HG03520 (cell line): Measurements from ENCODE around the gene UBAP2L.

Experiments used
- ATAC-seq: cut with Tn5 transposase; IDR thresholded peaks from one replicate; pipeline ENCODE4 v1.9.1; 2021; ENCODE audit warnings: mild to moderate bottlenecking, moderate library complexity; ENCODE audit not compliant: unreplicated experiment

The UBAP2L gene, protein sequence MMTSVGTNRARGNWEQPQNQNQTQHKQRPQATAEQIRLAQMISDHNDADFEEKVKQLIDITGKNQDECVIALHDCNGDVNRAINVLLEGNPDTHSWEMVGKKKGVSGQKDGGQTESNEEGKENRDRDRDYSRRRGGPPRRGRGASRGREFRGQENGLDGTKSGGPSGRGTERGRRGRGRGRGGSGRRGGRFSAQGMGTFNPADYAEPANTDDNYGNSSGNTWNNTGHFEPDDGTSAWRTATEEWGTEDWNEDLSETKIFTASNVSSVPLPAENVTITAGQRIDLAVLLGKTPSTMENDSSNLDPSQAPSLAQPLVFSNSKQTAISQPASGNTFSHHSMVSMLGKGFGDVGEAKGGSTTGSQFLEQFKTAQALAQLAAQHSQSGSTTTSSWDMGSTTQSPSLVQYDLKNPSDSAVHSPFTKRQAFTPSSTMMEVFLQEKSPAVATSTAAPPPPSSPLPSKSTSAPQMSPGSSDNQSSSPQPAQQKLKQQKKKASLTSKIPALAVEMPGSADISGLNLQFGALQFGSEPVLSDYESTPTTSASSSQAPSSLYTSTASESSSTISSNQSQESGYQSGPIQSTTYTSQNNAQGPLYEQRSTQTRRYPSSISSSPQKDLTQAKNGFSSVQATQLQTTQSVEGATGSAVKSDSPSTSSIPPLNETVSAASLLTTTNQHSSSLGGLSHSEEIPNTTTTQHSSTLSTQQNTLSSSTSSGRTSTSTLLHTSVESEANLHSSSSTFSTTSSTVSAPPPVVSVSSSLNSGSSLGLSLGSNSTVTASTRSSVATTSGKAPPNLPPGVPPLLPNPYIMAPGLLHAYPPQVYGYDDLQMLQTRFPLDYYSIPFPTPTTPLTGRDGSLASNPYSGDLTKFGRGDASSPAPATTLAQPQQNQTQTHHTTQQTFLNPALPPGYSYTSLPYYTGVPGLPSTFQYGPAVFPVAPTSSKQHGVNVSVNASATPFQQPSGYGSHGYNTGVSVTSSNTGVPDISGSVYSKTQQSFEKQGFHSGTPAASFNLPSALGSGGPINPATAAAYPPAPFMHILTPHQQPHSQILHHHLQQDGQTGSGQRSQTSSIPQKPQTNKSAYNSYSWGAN

DNA sequence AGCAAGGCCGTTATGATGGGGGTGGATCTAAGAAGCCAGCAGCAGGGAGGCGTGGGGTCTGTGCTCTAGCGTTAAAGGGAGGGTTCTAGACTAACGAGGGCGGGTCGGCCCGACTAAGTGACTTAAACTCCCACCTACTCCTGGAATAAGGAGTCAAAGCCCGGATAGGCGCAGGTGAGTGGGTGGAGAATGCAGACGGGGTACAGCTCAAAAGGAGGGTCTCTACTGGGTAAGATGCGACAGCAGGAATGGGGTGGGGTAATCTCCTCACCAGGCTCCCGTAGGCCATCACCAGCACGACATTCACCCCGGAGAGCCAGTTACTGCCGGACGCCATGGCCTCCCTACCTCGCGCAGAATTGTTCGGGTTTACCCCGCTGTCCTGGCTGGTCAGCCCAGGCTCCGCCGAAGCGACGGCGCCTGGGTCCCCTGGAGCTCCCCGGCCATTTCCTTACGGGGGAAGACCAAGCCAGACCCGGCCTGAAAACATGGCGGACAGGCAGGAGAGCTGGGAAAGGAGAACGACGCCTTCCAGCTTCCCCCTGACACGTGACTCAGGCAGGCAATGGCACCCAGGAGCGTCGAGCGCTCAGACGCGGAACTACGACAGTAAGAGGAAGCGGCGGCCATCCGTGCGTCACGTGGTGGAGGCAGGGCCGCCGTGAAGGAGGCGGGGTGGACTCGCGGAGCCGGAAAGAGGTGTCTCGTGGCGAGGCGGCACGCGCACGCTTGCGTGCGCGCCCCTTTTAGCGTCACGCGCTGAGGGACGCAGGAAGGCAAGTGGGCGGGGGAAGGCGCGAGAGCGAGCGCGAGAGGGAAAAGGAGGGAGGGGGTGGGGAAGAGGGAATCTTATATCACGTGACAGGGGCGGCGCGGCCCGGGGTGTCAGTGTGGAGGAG lies at the start of gene UBAP2L:
UBAP2L (plus strand) TSS at position 885 of the 899 bp plus-strand sequence. CDS start 4,169 bp downstream, outside the sequence.
- peak; percentile 89 for ATAC-seq

DNA sequence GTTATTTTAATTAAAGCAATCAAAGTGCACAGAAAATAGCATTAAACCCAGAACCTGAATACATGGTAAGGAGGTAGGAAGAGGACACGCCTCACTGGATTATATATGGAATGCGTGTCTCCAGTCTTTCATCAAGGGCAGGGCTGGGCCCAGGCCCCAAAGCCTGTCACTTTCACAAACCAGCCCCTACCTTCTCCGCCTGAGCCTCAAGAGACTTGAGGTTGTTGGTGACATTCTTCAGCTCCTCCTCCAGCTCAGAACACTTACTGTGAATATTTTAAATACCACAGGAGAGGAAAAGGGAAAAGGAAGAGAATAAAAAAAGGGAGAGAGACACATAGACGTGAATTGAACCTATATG lies 49.6 kb upstream of the UBAP2L start:
- no peak for ATAC-seq

DNA sequence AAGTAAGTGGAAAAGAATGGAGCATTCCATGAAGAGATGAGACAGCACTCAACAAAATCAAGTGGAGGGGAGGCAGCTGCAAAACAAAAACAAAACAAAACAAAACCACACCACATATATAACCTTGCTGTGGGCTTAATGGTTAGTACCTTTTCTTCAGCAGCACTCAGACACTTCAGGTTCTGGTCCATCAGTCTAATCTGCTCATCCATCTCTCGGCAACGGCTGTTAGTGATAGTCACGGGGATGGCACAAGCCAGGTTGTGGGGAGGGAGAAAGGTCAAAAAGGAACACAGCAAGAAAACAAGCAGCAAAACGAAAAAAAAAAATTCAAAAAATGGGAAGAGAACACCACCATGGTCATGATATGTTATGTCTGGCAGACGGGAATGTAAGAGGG lies 48.9 kb upstream of the UBAP2L start:
- no peak for ATAC-seq

DNA sequence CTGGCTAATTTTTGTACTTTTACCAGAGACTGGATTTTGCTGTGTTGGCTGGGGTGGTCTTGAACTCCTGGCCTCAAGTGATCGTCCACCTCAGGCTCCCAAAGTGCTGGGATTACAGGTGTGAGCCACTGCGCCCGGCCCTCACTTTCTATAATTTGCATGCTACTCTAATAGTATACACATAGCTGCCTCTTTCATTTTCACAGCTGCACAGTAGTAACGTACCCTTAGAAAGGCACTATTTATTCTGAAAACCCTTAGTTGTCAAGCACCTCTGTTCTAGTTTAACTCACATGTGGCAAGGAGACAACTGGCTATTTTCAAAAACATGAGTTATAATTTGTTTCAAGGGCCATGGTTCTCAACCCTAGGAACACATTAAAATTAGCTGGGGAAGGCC lies 46.1 kb upstream of the UBAP2L start:
- ATAC-seq = no peak

DNA sequence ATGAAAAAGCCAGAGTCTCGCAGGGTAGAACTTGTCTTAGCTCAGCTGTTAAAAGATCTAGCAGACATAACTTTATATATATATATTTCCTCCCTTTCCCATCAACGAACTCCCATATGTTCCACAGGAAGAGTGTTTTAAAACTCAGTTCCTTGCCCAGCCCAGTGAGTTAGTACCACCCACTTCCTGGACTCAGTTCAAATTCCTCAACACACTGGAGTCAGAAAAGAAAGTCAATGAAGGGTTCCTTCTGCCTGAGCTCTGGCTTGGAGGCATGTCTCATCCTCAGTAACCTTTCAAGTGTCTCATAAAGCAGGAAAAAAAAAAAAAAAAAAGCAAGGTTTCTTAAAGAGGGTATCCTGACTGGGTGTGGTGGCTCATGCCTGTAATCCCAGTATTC lies 44.4 kb upstream of the UBAP2L start:
- ATAC-seq = no peak

DNA sequence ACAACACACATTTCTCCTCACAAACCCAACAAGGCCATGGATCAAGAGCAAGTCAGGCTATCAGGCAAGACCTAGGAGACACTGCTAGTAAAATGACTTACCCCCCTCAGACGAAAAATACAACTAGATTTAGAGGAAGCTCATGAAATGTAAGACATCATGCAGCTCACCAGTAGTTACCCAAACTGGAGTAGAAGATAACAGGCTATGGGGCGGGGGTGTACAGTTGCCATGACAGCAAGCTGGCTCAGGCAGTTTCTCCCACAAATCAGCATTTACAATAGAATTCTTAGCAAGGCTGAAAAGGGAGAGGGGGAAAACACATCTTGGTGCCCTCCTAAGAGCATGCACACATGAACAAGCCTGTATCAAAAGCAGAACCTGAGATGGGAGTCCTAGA lies 42.7 kb upstream of the UBAP2L start:
- no peak for ATAC-seq

DNA sequence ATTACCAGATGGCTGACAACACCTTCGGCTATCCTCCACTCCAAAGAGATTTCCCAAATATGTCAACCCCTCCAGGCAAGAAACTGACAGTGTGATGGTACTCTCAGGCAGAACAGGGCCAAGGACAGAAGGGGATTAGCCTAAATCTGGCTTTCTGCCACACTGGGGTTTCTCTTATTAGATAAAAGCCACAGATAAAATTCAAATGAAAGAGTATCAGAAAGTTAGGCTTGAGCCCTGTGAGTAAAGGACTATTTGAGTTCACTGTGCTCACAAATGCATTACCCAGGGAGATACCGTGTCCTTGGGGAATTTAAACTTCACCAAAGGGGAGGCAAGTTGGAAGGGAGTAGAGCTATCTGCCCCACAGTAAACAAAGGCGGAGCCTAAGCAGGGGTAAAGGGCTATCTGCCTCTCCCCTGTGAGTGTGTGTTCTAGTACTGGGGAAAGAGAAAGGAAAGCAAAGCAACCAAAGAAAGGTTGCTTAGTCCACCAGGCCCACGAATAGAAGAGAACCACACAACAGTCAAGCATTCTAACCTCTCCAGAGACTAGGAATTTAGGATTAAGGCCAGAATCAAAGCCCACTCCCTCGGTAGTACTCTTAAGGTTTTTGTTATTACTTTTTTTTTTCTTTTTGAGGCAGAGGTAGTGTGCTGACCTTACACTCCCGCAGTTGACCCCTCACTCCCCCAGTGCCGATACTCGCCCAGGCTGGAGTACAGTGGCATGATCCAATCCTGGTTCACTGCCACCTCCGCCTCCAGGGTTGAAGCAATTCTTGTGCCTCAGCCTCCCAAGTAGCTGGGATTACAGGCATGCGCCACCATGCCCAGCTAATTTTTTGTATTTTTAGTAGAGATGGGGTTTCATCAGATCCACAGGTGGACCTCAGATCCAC lies 41.6 kb upstream of the UBAP2L start:
- ATAC-seq = no peak

DNA sequence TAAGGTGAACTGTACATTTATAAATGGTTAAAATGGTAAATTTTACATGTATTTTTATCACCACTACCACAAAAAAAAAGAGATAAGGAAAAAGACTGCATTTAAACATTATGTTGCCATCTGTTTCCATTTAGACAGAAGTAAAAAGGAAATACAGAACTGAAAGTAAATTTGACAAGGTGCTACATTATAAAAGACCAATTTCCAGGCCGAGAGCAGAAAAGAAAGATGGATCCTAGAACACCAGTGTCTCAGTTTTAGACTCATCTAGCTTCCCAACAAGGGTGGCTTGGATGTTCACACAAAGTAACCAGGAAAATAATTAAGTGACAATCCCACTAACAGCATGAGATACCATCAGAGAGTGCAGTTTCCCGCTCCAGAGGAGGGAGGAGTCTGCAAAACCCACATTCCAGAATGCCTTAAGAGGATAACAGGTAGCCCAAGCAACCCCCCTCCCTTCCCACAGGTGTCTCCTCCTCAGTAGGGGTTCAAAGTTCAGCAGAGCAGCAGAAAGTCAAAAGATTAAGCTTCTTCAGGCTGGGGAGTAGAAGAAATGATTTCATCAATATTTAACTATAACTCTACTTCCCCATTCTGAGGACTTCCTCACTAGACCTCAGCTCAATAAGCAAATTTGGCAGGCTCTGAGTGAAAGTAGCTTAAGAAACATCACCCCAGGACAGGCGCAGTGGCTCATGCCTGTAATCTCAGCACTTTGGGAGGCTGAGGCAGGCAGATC lies 40.6 kb upstream of the UBAP2L start:
- no peak for ATAC-seq

DNA sequence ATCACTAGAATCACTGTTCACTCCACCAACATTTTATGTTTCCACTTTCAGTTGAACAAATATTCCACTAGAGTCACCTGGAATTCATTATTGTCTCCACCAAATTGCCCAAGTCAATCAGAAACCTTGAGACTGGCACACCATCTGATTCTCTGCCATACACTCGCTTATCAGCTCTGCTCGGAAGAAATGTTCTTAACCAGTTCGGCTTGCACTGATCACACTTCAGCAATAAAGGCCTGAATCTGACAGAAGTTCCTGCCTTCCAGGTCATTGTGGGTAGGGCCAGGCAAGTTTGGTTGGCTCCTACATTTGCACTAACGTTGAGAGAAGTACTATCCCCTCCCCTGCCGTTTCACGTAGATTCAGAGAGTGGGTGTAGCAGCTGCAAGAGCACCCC lies 38.8 kb upstream of the UBAP2L start:
- peak; percentile 59 for ATAC-seq

DNA sequence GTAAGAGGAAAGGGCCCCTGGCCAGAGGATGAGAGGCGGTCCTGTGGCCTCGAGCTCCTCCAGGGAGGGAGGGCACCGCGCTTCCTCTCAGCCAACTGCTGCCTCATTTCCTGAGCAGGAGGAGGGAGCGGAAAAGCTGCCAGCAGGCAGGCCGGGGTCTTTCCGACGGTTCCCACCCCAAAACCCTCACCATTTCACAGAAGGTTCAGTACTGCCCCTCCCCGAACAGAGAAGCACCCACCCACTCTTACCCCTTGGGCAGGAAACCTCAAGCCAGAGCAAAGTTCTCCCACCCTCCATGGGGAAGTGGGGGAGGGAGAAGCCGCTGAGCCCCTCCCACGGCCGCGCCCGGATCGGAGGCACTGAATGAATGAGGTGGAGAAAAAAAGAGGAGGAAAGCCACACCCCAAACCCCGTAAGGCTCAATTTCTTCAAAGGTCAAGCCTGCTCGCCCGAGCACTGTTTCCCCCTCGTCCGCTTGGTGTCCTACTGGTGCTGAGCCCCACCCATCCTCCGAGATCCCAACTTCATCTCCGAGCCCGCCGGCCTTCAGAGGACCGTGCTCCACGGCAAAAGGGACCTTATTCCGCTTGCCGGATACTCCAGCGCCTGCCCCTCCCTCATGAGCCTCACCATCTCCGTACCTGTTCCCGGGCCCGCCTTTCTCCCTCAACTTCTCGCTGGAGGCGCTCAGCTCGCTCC lies 38.3 kb upstream of the UBAP2L start:
- peak; percentile 25 for ATAC-seq

DNA sequence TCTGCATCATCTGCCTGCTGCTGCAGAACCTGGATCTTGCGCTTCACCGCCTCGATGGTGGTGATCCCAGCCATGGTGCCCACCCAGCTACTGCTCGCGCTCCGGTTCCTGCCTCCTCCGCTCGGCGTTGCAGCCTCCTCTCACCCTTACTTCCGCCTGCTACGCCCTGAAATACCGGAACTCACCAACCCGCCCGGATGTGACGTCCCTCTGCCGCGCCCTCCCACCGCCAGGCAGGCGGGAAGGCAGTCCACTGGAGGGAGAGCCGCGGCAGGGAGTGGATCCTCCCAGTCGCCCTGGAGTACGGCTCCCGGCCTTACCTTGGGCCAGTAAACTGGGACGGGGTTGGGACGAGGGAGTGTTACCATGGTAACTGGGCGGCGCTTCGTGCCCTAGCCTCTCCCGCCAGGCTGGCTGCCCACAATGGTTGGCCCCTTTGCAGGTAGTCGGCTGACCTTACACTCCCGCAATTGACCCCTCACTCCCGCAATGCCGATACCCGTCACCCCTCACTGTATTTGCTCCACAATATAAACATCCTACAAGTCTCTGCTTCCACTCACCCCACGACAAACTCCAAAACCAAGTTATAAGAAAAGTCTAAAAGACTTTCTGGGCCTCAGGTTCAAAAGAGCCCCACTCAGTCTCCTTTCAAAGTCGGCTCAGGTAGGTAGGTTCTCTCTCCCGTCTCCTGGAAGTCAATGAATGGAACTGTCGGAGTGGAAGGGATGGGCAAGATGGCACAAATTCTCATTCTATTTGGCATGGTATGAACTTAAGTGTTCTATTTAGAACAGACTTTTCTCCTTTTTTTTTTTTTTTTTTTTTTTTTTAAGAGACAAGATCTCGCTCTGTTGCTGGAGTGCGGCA lies 37.5 kb upstream of the UBAP2L start:
- peak; percentile 72 for ATAC-seq

DNA sequence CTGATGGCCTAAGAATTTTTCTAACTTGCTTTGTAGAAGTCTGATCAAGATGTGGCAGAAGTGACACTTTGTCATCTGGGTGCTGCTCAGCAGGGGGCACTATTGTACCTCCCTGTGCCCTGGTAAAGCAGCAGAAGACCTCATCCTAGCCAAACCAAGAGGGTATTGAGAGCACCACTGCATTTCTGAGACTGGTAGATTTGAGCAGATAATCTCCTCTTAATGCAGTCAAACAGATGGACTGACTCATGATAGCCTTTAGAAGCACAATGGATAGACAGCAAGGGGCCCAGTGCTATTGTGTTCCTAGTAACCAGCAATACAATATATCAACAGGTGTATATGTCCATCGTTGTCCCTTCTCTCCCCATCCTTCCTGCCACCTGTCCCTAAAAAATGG lies 34.6 kb upstream of the UBAP2L start:
- ATAC-seq = no peak

DNA sequence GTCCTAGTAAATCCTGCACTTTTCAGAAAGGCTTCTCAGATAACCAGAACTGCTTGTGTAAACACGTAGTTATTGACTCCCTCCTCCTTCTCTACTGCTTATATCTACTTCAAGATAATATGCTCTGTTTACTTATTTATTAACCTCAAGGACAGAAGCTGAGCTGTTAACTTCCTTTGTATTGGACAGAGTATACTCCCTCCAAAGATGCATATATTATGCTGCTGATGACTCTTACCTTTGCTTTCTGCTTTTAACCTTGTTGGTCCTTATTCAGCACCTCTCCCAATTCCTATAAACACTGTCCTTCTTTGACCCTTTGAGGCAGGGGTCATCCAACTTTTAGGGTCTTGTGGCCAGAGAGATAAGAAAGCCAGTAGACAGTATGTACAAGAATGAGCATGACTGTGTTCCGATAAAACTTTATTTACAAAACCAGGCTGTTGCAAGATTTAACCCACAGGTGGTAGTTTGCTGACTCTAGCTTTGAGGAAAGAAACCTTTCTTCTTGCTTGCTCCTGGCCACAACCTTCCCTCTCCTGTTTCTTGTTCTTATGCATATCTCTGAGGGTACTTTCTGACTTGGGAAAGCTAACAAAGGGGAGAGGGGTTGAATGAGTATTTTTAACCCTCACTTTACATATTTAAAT lies 33.8 kb upstream of the UBAP2L start:
- ATAC-seq = no peak

DNA sequence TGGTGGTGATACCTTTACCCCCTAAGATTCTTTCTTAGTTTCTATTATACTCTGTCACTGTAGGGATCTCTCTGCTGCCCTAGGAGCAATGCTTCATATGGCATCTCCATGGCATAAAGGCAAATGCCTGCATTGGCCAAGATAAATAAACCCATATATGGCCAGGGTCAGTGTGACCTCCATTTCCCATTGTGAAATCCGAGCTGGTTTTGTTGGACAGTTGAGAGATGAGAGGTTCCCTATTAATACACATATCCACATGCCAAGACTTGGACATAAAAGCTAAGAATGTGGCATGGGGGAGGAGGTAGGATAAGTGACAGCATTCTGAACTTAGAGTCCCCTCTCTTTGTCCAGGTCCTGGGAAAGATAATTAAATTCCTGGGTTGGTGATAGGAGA lies 30.2 kb upstream of the UBAP2L start:
- ATAC-seq = no peak

DNA sequence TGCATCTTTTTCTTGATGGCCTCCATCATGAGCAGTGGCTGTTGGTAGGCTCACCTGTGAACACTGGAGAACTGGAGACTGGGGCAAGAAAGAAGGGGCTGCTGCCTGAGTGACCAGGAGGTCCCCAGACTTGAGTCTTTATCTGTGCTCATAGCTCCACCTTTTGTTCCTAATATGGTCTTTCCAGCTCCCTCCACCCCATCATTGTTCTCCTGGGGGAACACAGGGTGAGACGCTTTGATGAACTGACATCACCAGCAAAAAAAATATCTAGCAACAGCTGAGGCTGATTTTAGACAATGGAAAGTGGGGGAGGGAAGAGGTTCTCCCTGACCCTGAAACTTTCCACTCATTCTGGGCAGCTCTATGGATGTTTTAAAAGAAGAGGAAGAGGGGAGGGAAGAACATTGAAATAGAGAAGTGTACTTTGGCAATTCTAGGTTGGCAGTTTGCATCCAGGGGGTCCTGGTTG lies 28.7 kb upstream of the UBAP2L start, which contains the start of gene TPM3:
TPM3 (minus strand) TSS at position 111 of the 472 bp plus-strand sequence; CDS start at position 29, 82 bp downstream.
- ATAC-seq = no peak

DNA sequence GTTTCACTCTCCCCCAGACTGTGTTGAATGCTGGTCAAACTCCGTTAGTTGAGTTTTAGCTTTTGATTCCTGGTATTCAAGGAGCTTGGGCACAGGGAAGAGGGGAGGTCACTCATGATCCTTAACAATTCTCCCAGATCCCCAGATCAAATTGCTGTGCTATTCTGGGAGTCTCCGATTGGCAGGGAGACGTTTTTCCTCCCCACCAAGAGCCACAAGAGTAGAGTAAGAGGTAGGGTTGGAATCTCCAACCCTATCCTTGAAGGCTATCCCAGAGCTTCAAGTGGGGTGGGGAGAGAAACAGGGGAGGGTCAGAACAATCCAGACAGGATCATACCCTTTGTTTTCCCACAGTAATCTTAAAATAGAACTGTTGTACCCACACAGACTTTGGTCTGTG lies 28.3 kb upstream of the UBAP2L start:
- ATAC-seq = no peak

DNA sequence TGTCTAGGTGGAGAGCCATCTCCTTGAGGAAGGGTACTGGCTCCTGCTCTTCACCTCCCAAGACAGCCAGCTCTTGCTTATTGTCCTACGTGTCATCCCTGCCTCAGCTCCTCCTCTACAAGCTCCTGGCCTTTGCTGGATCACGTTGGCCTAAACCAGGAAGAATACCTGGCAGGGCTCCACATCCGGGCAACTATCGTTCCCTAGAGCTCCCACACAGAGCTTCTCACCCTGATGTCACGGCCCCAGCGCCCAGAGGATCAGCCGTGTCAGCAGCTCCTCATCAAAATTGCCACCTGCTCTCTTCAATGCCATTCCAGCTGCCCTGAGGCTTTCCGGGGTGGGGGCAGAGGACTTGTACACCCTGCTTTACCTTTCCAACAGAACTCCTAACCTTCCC lies 26.9 kb upstream of the UBAP2L start:
- no peak for ATAC-seq
